GM12872 (cell line): ENCODE data around the gene ANTKMT.
A peak's percentile ranks its signal among the peaks of the same experiment; 100 is the strongest.

Source experiments
- CTCF ChIP-seq: IDR thresholded peaks from 3 replicates; pipeline ENCODE4 v1.5.1; 2011; ENCODE audit warnings: low read depth, mild to moderate bottlenecking, low read length, moderate library complexity; ENCODE audit not compliant: insufficient read depth

The ANTKMT gene

GRCh38 chr16:720990-721764 lies at the start of gene ANTKMT:
Gene ANTKMT (plus strand): TSS chr16:721146. CDS start chr16:721275, 129 bp downstream.
- TF ChIP-seq CTCF, result peak; percentile 11; the same call in 1 of the 3 replicates

GRCh38 chr16:671353-672131 lies 49.4 kb upstream of the ANTKMT start:
- no peak for TF ChIP-seq CTCF

GRCh38 chr16:672371-672770 lies 48.6 kb upstream of the ANTKMT start:
- TF ChIP-seq CTCF, result no peak

GRCh38 chr16:672851-673250 lies 48.1 kb upstream of the ANTKMT start:
- TF ChIP-seq CTCF, result no peak

- no peak for TF ChIP-seq CTCF
Measured at GRCh38 chr16:673399-673991, 47.5 kb upstream of the ANTKMT start.

GRCh38 chr16:674214-674881 lies 46.6 kb upstream of the ANTKMT start:
- TF ChIP-seq CTCF, result no peak
